ENCODE results near the gene SAMD11.

SAMD11 gene

DNA sequence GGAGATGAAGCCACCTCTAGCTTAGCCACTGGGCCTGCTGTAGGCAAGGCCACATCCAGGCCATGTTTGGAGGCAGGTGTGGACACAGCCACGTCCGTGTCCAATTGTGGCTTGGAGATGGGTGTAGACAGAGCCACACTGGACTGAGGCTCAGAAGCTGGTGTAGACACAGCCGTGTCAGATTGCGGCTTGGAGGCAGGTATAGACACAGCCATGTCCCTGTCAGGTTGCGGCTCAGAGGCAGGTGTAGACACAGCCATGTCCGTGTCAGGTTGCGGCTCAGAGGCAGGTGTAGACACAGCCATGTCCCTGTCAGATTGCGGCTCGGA lies 56.0 kb downstream of the SAMD11 start:
- no peak for DNase-seq (ENCODE audit: low read depth, low spot score)
- Histone ChIP-seq H3K27me3 (ENCODE audit: insufficient read depth, insufficient read length) (peaks cover 11% of the 10 kb centered on the region), H3K9ac (ENCODE audit: insufficient read length, low read depth) (no peak overlapping the region), H3K4me1 (ENCODE audit: insufficient read depth, insufficient read length) (peaks cover 2% of the 10 kb centered on the region), H3K36me3 (ENCODE audit: insufficient read depth, insufficient read length, low read length) (no peaks in the 10 kb centered on the region), H3K4me3 (ENCODE audit: insufficient read length, low read depth) (no peak overlapping the region), H3K9me3 (ENCODE audit: insufficient read depth, low read length) (no peaks in the 10 kb centered on the region)
- TF ChIP-seq ZNF274 (IDR thresholded peaks at IDR 0.05; ENCODE audit: low read depth, low read length) (no peak), YY1 (IDR thresholded peaks at IDR 0.05; ENCODE audit: insufficient read depth, insufficient read length) (no peak), SUZ12 (IDR thresholded peaks at IDR 0.05; ENCODE audit: extremely low read depth, insufficient read depth, insufficient read length) (no peak)

DNA sequence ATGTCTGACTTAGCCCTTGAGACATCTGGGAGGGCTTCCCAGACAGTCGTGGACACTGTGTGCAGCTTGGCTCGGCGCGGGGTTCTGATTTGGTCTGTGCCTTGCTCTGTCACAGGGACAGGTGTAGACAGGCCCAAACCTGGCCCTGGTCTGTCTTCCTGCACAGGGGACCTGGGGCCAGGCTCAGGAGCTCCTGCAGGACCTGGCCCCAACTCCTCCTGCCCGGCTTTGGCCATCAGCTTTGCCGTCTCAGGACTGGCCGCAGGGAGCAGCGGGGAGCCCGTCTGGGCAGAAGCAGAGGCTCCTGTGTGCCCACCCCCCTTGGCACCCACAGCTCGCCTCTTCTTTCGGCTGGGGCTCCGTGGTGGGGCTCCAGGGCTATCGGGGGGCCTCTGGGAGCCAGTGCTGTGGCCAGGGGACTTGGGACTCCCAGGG lies 56.4 kb downstream of the SAMD11 start:
- no peak overlapping the region for H3K4me3 ChIP-seq (ENCODE audit: insufficient read length, low read depth)
- no peaks in the 10 kb centered on the region for H3K9me3 ChIP-seq (ENCODE audit: insufficient read depth, low read length)
- TF ChIP-seq SUZ12 (IDR thresholded peaks at IDR 0.05; ENCODE audit: extremely low read depth, insufficient read depth, insufficient read length) = no peak
- no peak for TF ChIP-seq YY1 (IDR thresholded peaks at IDR 0.05; ENCODE audit: insufficient read depth, insufficient read length)
- no peak for TF ChIP-seq ZNF274 (IDR thresholded peaks at IDR 0.05; ENCODE audit: low read depth, low read length)
- H3K27me3 ChIP-seq (ENCODE audit: insufficient read depth, insufficient read length) = peaks cover 12% of the 10 kb centered on the region
- peaks cover 2% of the 10 kb centered on the region for H3K4me1 ChIP-seq (ENCODE audit: insufficient read depth, insufficient read length)
- H3K9ac ChIP-seq (ENCODE audit: insufficient read length, low read depth) = no peak overlapping the region
- no peak for DNase-seq (ENCODE audit: low read depth, low spot score)
- no peaks in the 10 kb centered on the region for H3K36me3 ChIP-seq (ENCODE audit: insufficient read depth, insufficient read length, low read length)

DNA sequence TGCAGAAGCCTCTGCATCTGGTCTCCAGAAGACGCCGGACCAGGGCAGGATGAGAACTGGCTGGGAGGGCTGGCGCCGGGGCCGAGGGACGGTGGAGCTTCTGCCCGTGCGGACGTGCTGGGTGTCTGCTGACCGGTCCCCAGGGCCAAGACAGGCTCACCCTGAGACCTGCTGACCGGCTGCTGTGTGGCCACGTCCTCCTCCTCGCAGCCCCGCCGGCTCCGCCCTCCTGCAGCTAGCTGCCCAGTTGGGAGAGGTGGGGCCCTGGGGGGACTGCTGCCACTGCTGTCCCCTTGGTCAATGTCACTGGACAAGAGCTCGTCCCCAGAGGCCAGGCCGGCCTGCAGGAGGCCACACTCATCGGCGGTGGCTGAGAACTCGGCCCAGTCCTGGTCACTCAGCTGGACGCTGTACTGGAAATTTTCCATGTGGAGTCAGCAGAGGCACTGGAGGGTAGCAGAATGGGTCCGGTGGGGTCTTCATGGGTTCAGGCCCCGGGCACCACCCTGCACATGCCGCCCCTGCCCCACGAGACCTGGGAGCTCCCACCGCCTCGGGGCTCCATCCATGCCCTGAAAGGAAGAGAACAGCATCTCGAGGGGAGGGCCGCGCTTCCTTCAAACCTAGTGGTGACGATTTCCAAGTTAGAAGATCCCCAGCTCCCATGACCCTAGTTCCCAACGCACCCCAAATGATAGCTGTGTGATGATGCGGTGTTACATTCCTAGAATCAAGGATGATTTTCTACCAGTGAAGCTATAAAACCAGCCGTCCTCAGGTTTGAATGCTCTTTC lies 57.1 kb downstream of the SAMD11 start:
- no peak overlapping the region for H3K9ac ChIP-seq (ENCODE audit: insufficient read length, low read depth)
- peaks cover 2% of the 10 kb centered on the region for H3K4me1 ChIP-seq (ENCODE audit: insufficient read depth, insufficient read length)
- TF ChIP-seq YY1 (IDR thresholded peaks at IDR 0.05; ENCODE audit: insufficient read depth, insufficient read length) (no peak), ZNF274 (IDR thresholded peaks at IDR 0.05; ENCODE audit: low read depth, low read length) (no peak)
- peaks cover 18% of the 10 kb centered on the region for H3K27me3 ChIP-seq (ENCODE audit: insufficient read depth, insufficient read length)
- no peaks in the 10 kb centered on the region for H3K36me3 ChIP-seq (ENCODE audit: insufficient read depth, insufficient read length, low read length)
- DNase-seq (ENCODE audit: low read depth, low spot score) = no peak
- no peak overlapping the region for H3K4me3 ChIP-seq (ENCODE audit: insufficient read length, low read depth)
- no peaks in the 10 kb centered on the region for H3K9me3 ChIP-seq (ENCODE audit: insufficient read depth, low read length)

DNA sequence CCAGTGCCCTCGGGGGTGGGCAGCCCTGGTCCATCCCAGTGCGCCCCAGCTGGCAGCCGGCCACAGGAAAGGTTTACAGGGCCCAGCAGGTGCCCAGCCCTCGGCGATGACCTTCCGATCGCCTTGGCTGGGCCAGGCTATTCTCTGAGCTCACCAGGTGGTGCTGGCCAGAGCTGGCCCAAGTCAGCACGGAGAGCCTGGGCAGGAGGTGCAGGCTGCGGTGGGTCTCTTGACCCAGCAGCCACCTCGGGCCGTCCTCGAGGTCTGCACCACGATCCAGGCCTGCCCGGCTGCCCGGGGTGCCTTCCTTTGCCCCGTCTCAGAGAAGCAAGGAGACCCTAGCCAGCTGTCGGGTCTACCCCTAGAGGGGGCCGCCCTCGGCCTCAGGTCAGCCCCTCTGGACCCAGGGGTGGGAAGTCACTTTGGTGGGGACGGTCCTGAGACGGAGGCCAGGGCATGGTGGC lies 57.8 kb downstream of the SAMD11 start:
- no peak overlapping the region for H3K4me3 ChIP-seq (ENCODE audit: insufficient read length, low read depth)
- no peak for DNase-seq (ENCODE audit: low read depth, low spot score)
- H3K27me3 ChIP-seq (ENCODE audit: insufficient read depth, insufficient read length) = peaks cover 18% of the 10 kb centered on the region
- H3K4me1 ChIP-seq (ENCODE audit: insufficient read depth, insufficient read length) = no peaks in the 10 kb centered on the region
- no peaks in the 10 kb centered on the region for H3K9me3 ChIP-seq (ENCODE audit: insufficient read depth, low read length)
- TF ChIP-seq SUZ12 (IDR thresholded peaks at IDR 0.05; ENCODE audit: extremely low read depth, insufficient read depth, insufficient read length) (no peak), ZNF274 (IDR thresholded peaks at IDR 0.05; ENCODE audit: low read depth, low read length) (no peak)
- H3K36me3 ChIP-seq (ENCODE audit: insufficient read depth, insufficient read length, low read length) = no peaks in the 10 kb centered on the region
- H3K9ac ChIP-seq (ENCODE audit: insufficient read length, low read depth) = no peak overlapping the region

DNA sequence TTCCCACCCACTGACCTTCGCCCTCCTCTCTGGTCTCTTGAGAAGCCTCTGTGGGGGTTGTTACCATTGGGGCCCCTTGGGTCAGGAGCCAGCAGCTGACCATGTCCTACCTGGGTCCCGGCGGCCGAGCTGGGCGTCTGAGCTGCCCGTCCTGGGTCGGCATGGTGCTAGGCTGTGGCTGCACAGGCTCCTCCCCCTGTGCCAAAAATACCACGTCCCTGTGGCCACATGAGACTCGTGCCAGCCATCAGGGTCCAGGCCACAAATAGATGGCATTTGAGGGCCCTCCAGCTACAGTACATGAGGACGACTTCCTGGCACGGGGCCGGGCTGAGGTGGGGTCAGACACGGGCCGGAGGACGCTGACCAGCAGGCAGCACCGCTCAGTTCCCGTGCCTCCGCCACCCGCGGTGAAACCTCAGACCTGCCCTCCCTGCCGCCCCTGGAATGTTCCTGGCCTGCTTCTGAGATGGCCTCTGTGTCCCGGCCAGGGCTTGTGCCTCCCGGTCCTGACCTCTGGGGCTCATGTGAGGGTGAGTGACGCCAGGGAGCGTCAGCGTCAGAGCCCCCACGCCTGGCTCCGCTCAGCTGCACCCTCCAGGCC lies 58.3 kb downstream of the SAMD11 start, which contains the start of gene PERM1:
TSS of gene PERM1 (minus strand) at position 139 of the 604 bp plus-strand sequence. CDS start 1,064 bp downstream, outside the sequence.
- Histone ChIP-seq H3K27me3 (ENCODE audit: insufficient read depth, insufficient read length) (peaks cover 18% of the 10 kb centered on the region), H3K36me3 (ENCODE audit: insufficient read depth, insufficient read length, low read length) (no peaks in the 10 kb centered on the region), H3K9ac (ENCODE audit: insufficient read length, low read depth) (no peak within 1 kb of the TSS), H3K4me3 (ENCODE audit: insufficient read length, low read depth) (no peak within 1 kb of the TSS), H3K4me1 (ENCODE audit: insufficient read depth, insufficient read length) (no peaks in the 10 kb centered on the region), H3K9me3 (ENCODE audit: insufficient read depth, low read length) (no peaks in the 10 kb centered on the region)
- TF ChIP-seq YY1 (IDR thresholded peaks at IDR 0.05; ENCODE audit: insufficient read depth, insufficient read length) = no peak
- TF ChIP-seq ZNF274 (IDR thresholded peaks at IDR 0.05; ENCODE audit: low read depth, low read length) = no peak
- no peak for TF ChIP-seq SUZ12 (IDR thresholded peaks at IDR 0.05; ENCODE audit: extremely low read depth, insufficient read depth, insufficient read length)
- no peak for DNase-seq (ENCODE audit: low read depth, low spot score)

DNA sequence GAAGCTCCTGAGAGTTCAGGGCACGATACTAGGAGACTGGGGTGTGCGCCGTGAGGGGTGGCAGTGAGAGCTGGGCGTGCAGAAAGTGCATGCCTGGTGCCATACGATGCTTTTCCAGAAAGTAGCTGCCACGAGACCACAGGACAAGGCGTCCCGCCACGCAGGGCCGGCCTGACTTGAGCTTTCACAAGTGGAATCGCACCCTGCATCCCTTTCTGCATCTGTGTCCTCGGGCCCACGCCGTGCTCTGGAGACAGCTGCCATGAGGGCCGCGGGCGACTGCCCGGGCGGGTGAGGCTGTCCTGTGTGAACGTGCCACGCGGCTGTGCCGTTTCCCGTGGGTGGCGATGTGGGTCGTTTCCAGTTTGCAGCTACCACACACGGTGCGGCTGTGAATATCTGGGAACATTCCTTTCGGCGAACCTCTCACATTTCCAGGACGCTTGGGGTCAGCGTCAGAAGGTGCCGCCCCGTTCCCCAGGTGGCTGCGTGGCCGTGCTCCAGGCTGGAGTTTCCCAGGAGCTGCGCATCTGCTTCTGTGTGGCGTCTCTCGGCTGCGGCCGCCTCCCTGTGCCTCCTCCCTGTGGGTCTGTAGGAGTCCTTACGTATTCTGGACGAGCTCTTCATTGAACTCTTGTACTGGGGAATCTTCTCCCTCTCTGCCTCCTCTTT lies 59.2 kb downstream of the SAMD11 start:
- Histone ChIP-seq H3K9ac (ENCODE audit: insufficient read length, low read depth) (no peak overlapping the region), H3K36me3 (ENCODE audit: insufficient read depth, insufficient read length, low read length) (no peaks in the 10 kb centered on the region), H3K9me3 (ENCODE audit: insufficient read depth, low read length) (no peaks in the 10 kb centered on the region), H3K27me3 (ENCODE audit: insufficient read depth, insufficient read length) (peaks cover 18% of the 10 kb centered on the region), H3K4me1 (ENCODE audit: insufficient read depth, insufficient read length) (no peaks in the 10 kb centered on the region), H3K4me3 (ENCODE audit: insufficient read length, low read depth) (no peak overlapping the region)
- no peak for TF ChIP-seq YY1 (IDR thresholded peaks at IDR 0.05; ENCODE audit: insufficient read depth, insufficient read length)
- TF ChIP-seq SUZ12 (IDR thresholded peaks at IDR 0.05; ENCODE audit: extremely low read depth, insufficient read depth, insufficient read length) = no peak
- TF ChIP-seq ZNF274 (IDR thresholded peaks at IDR 0.05; ENCODE audit: low read depth, low read length) = no peak
- DNase-seq (ENCODE audit: low read depth, low spot score) = no peak
